ENCODE results near the gene PCSK1. TPM values are rescaled to one million over a fixed set of nuclear protein-coding genes. Genes with fewer than 3 reads are reported as not detected.

PCSK1 gene
- total and polyA plus RNA-seq, 2 of the 4 experiments (the other 2 are of a cell fraction): not detected

DNA sequence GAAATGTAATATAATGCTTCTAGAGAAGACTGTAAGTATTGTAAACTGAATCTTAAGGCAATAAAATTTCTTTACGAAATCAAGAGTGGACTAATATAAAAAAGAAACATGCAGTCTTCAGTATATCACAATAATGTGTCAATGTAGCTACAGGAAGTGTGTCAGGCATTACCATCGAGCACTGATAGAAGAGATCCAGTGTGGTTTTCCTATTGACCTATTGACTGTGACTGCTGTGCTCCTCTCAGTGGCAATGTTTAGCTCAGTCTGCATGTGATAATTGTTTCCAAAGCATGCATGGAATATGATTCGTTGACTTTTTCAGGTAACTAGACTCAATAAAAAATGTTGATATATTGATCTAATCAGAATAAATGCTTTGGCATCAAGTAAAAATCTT, 20.3 kb upstream of the PCSK1 start:
- TF ChIP-seq RAD21 (IDR thresholded peaks at IDR 0.05; ENCODE audit: low read length): no peak
- no peak for TF ChIP-seq MAZ (IDR thresholded peaks at IDR 0.05; ENCODE audit: borderline replicate concordance, low read depth, low read length)
- TF ChIP-seq POLR2A (IDR thresholded peaks at IDR 0.05; ENCODE audit: low read depth, low read length): no peak
- TF ChIP-seq, protein P1, sequence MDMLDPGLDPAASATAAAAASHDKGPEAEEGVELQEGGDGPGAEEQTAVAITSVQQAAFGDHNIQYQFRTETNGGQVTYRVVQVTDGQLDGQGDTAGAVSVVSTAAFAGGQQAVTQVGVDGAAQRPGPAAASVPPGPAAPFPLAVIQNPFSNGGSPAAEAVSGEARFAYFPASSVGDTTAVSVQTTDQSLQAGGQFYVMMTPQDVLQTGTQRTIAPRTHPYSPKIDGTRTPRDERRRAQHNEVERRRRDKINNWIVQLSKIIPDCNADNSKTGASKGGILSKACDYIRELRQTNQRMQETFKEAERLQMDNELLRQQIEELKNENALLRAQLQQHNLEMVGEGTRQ (IDR thresholded peaks at IDR 0.05; ENCODE audit: low read depth, low read length): no peak
- TF ChIP-seq MXI1 (IDR thresholded peaks at IDR 0.05; ENCODE audit: borderline replicate concordance, low read depth, low read length): no peak
- no peak for TF ChIP-seq NFE2L2 (IDR thresholded peaks at IDR 0.05; ENCODE audit: low read depth, low read length)
- no peak for TF ChIP-seq CHD1 (IDR thresholded peaks at IDR 0.05; ENCODE audit: low read depth, low read length)
- no peak for TF ChIP-seq BHLHE40 (IDR thresholded peaks at IDR 0.05; ENCODE audit: low read depth, low read length)
- TF ChIP-seq, protein P2, sequence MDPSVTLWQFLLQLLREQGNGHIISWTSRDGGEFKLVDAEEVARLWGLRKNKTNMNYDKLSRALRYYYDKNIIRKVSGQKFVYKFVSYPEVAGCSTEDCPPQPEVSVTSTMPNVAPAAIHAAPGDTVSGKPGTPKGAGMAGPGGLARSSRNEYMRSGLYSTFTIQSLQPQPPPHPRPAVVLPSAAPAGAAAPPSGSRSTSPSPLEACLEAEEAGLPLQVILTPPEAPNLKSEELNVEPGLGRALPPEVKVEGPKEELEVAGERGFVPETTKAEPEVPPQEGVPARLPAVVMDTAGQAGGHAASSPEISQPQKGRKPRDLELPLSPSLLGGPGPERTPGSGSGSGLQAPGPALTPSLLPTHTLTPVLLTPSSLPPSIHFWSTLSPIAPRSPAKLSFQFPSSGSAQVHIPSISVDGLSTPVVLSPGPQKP (IDR thresholded peaks at IDR 0.05; ENCODE audit: borderline replicate concordance, low read depth, low read length): no peak
- no peak for TF ChIP-seq RFX5 (IDR thresholded peaks at IDR 0.05; ENCODE audit: low read depth, low read length)
- TF ChIP-seq RCOR1 (IDR thresholded peaks at IDR 0.05; ENCODE audit: insufficient replicate concordance, low read length): no peak
- TF ChIP-seq, protein P3, sequence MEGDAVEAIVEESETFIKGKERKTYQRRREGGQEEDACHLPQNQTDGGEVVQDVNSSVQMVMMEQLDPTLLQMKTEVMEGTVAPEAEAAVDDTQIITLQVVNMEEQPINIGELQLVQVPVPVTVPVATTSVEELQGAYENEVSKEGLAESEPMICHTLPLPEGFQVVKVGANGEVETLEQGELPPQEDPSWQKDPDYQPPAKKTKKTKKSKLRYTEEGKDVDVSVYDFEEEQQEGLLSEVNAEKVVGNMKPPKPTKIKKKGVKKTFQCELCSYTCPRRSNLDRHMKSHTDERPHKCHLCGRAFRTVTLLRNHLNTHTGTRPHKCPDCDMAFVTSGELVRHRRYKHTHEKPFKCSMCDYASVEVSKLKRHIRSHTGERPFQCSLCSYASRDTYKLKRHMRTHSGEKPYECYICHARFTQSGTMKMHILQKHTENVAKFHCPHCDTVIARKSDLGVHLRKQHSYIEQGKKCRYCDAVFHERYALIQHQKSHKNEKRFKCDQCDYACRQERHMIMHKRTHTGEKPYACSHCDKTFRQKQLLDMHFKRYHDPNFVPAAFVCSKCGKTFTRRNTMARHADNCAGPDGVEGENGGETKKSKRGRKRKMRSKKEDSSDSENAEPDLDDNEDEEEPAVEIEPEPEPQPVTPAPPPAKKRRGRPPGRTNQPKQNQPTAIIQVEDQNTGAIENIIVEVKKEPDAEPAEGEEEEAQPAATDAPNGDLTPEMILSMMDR (conservative IDR thresholded peaks at IDR 0.05; ENCODE audit: low read depth, low read length): no peak
- TF ChIP-seq MAFK (IDR thresholded peaks at IDR 0.05; ENCODE audit: low read depth, low read length): no peak
- no peak for TF ChIP-seq SMC3 (IDR thresholded peaks at IDR 0.05; ENCODE audit: low read depth, low read length)
- Histone ChIP-seq H3K14ac (replicated peaks; ENCODE audit: low read depth, low read length) (no peak overlapping the region), H3K18ac (ENCODE audit: low read depth, low read length) (no peak overlapping the region), H4K8ac (ENCODE audit: low read depth in 2 of 2, low read length in 2 of 2) (no peak overlapping the region), H3K4me2 (ENCODE audit: low read depth, low read length) (no peak overlapping the region), H3K27ac (ENCODE audit: insufficient read depth, low read length) (no peak overlapping the region), H3K56ac (ENCODE audit: extremely low read depth, insufficient read depth, low read length) (no peak overlapping the region), H2BK120ac (ENCODE audit: low read depth, low read length) (no peak overlapping the region), H3K23ac (ENCODE audit: low read depth, low read length) (no peak overlapping the region), H2AK9ac (replicated peaks; ENCODE audit: low read depth, low read length, poor library complexity) (no peak overlapping the region), H3K27me3 (ENCODE audit: control insufficient read depth, insufficient read depth, low read length) (peaks cover 2% of the 10 kb centered on the region; the same call in 1 of the 2 replicates), H4K20me1 (ENCODE audit: insufficient read depth, low read length) (no peaks in the 10 kb centered on the region; the same call in 1 of the 2 replicates), H4K5ac (ENCODE audit: low read depth, low read length) (no peak overlapping the region), H2BK5ac (ENCODE audit: low read depth, low read length, poor library complexity, severe bottlenecking) (no peak overlapping the region), H3K9me1 (ENCODE audit: insufficient read depth, low read length) (no peaks in the 10 kb centered on the region), H3K79me1 (ENCODE audit: low read depth in 1 of 2, low read length in 2 of 2) (no peaks in the 10 kb centered on the region), H3K4me1 (ENCODE audit: control insufficient read depth, insufficient read depth, low read length) (no peaks in the 10 kb centered on the region), H2AFZ (replicated peaks; ENCODE audit: low read length, poor library complexity) (no peak overlapping the region), H3K9ac (ENCODE audit: low read depth, low read length) (no peak overlapping the region), H4K91ac (ENCODE audit: insufficient read depth, low read depth, low read length) (no peak overlapping the region), H2BK15ac (ENCODE audit: low read depth, low read length) (no peak overlapping the region), H3K9me3 (ENCODE audit: control insufficient read depth, insufficient read depth, low read length) (no peaks in the 10 kb centered on the region), H2BK20ac (ENCODE audit: low read depth, low read length) (no peak overlapping the region), H3K36me3 (ENCODE audit: control insufficient read depth, insufficient read depth, low read length) (no peaks in the 10 kb centered on the region), H2AK5ac (ENCODE audit: low read depth, low read length) (no peak overlapping the region), H3K4ac (ENCODE audit: low read depth, low read length) (no peak overlapping the region), H3K4me3 (ENCODE audit: insufficient read depth, low read depth, low read length) (no peak overlapping the region)
- WGBS, 2 experiments (ENCODE audit: extremely low coverage in 2 of 2, insufficient read length in 1 of 2): 80% methylated on average over 1 of the region's 3 CpGs; no CpG with 5 or more reads in 1 of the 2 experiments
- POLR2A ChIA-PET (ENCODE audit: unreplicated experiment): no interaction called here
- in situ Hi-C loops (cut with MboI; ENCODE audit: low sequenced_read_pairs): no loop called here
- BruUV-seq (replicated peaks): no TSS peak
- ATAC-seq (ENCODE audit: low read depth) (no peak), DNase-seq (no peak)
- dilution Hi-C loops (cut with HindIII; ENCODE audit: low sequenced_read_pairs, unreplicated experiment): no loop called here
- intact Hi-C loops (cut with micrococcal nuclease): no loop called here
- CTCF ChIA-PET: interaction anchor here (1.5 kb wide), 1 partner anchor 14 kb away, joined by 3 read pairs; no protein-coding TSS in a partner anchor
